HG02840 (cell line): ENCODE measurements around the gene LIMK2.
"Not testable (repeated sequence)": the region's sequence is repeated elsewhere in the genome, so short reads cannot be mapped to it uniquely, and the experiment has no call there.

ENCODE experiments used
- ATAC-seq: cut with Tn5 transposase; IDR thresholded peaks from one replicate; pipeline ENCODE4 v1.9.1; 2021; ENCODE audit warnings: mild to moderate bottlenecking, moderate library complexity, moderate number of reproducible peaks; ENCODE audit not compliant: unreplicated experiment, low FRiP score

LIMK2 gene

GRCh38 chr22:31287818-31288495, 75.9 kb downstream of the LIMK2 start:
- ATAC-seq, result no peak

- no peak for ATAC-seq
These were observed 76.6 kb downstream of the LIMK2 start for GRCh38 chr22:31288496-31289240.

GRCh38 chr22:31289344-31289743, 77.2 kb downstream of the LIMK2 start:
- no peak for ATAC-seq

GRCh38 chr22:31290494-31291471, 78.7 kb downstream of the LIMK2 start:
- ATAC-seq, result peak; percentile 85

GRCh38 chr22:31291481-31292235, 79.6 kb downstream of the LIMK2 start:
- ATAC-seq, result no peak

- no peak for ATAC-seq
These were observed 80.3 kb downstream of the LIMK2 start, which contains the start of gene PIK3IP1 for GRCh38 chr22:31292236-31292989. Gene PIK3IP1 (minus strand): TSS chr22:31292488. CDS start chr22:31292344, 144 bp downstream.

GRCh38 chr22:31295360-31295759, 83.3 kb downstream of the LIMK2 start:
- ATAC-seq, result no peak

GRCh38 chr22:31295831-31296657, 83.9 kb downstream of the LIMK2 start:
- no peak for ATAC-seq

GRCh38 chr22:31300896-31301295, 88.8 kb downstream of the LIMK2 start:
- ATAC-seq, result no peak

GRCh38 chr22:31302006-31302405, 89.9 kb downstream of the LIMK2 start:
- no peak for ATAC-seq

GRCh38 chr22:31302537-31302936, 90.4 kb downstream of the LIMK2 start:
- no peak for ATAC-seq

- ATAC-seq, result no peak
These were observed 93.1 kb downstream of the LIMK2 start for GRCh38 chr22:31305194-31305593.

GRCh38 chr22:31308181-31308580, 96.1 kb downstream of the LIMK2 start:
- no peak for ATAC-seq

- no peak for ATAC-seq
These were observed 101.5 kb downstream of the LIMK2 start for GRCh38 chr22:31313366-31314147.

- not testable (repeated sequence) for ATAC-seq
These were observed 102.1 kb downstream of the LIMK2 start for GRCh38 chr22:31314220-31314619.

- ATAC-seq, result no peak
These were observed 109.3 kb downstream of the LIMK2 start for GRCh38 chr22:31321421-31321820.
